Activated gamma-delta T cell treated with anti-CD3 and anti-CD28 coated beads, Interleukin-2, amount 50 U/mL, for 16 hours (primary cell): ENCODE measurements around the gene RABL2B.

Experiments used
- DNase-seq: peaks from one replicate; pipeline ENCODE4 v3.0.0-alpha.2; 2020; ENCODE audit warnings: low read depth

RABL2B gene

DNA sequence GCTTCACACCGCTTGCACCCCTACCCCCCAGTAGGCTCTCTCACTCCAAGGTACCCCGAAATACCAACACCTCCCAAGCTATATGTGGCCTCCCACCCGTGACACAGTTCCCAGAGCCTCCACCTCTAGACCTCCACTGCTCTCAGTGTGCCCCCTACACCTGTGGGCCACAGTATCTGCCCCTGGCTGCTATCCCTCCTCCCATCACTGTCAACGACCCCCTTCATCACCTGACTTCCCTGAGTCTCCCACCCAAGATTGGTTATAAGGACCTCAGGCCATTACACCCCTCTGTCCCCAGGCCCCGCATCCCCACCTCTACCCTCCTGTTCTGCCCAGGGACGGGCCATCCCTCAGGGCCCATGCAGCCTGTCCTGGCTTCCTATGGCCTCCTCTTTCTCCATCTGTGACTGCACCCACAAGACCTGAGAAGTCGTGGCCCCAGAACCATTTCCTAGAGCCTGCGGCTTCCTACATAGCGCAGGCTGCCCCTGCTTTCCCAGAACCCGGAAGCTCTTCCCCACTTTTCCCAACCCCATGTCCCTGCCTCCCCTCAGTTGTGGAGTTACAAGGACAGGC, 44.7 kb downstream of the RABL2B start:
- no peak for DNase-seq

DNA sequence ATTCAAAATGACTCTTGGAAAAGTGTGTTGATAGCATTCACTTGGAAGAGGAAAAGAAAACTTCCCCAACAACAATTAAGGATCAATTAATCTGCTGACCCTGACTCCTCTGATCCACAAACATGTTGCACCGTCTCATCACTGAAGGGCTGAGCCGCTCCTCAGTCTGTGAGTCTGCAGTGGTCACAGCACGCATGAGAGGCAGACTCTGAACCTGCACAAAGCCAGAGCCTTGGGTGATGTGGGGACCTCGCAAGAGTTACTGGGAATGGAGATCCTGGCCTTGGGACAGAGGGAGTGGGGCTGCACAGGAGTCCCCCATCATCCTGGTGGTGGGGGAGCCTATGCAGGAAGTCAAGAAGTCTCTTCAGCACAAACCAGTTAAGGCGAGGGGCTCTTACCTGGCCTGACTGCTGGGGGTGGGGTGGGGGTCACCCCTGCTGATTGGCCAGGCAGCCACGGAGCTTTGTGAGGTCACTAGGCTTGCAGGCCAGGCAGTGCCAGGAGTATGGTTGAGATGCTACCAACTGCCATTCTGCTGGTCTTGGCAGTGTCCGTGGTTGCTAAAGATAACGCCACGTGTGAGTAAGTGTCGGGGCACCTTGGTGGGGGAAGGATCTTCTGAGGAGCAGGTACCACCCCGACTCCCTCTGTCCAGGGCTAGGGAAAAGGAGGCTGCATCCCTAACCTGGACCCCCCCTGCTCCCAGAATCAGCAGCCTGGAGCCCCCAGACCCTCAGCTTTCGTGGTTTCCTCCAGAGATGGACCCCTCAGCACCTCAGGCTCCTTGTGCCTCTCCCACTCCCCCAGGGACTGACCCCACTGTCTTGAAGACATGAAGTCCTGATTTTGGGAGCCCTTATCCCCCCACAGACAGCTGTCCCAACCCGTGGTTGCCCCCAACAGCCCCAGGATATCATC, 45.4 kb downstream of the RABL2B start, which contains the start of gene ACR:
Gene ACR, plus strand, starts transcription at position 477 of the 921 bp plus-strand sequence. Its CDS starts 32 bp downstream, at position 509.
- no peak for DNase-seq

- no peak for DNase-seq
These were observed 47.8 kb downstream of the RABL2B start for GRCh38 chr22:50735739-50736030.

GRCh38 chr22:50734986-50735738, 48.3 kb downstream of the RABL2B start:
- DNase-seq: no peak

GRCh38 chr22:50734343-50734771, 49.1 kb downstream of the RABL2B start:
- DNase-seq: no peak

DNA sequence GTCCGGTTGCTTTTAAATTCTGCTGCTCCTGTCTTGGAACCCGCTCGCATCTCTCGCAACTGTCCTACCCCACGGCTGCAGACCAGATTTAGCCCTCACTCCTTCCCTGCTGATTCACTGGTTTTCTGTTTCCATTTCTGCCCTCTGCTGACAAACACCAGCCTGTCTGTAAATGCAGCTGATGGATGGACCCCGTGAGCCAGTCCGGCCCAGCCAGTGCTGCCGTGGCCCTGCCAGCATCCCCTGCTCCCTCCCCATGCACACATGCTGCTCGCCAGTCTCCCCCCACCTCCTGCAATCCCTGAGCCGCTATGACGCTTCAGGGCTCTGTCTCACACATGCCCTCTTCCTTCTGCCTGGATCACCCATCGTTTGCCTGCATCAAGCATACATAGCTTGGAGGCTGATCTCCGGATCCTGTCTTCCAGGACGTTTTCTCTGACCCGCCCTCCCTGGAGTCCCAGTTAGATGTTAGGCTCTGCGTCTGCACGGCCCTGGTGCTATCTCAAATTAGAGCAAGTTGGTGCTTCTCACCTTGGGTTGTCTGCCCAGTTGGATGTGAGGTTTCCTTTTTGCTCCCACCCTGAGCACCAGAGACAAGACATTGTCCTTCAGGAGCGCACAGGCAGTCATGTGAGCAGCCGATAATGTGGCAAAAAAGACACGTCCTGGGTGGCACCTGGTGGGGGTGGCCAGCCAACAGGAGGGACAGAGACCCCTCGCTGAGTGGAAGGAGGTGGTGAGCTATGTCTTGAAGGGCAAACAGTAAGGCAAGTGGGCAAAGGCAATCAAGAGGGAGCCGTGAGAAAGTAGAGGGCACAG, 49.7 kb downstream of the RABL2B start:
- no peak for DNase-seq

DNA sequence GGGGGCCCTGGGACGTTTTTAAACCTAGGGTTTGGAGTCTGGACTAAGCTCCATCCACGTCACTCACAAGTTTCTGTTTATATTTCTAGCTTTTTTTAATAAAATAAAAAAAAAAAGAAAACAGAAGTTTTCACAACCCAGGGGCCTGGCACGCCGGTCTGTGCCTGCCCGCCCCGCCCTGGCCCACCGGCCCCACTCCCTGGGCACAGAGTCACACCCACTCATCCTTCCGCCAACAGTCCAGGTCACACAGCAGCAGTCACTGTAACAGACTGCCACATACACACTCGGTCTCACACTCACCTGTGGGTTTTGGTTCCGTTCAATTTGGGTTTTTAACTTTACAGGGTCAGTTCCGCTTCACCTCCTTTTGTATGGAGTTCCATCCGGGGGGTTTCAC, 50.8 kb downstream of the RABL2B start:
- no peak for DNase-seq

- DNase-seq: no peak
These were observed 51.4 kb downstream of the RABL2B start for GRCh38 chr22:50731811-50732624.

DNA sequence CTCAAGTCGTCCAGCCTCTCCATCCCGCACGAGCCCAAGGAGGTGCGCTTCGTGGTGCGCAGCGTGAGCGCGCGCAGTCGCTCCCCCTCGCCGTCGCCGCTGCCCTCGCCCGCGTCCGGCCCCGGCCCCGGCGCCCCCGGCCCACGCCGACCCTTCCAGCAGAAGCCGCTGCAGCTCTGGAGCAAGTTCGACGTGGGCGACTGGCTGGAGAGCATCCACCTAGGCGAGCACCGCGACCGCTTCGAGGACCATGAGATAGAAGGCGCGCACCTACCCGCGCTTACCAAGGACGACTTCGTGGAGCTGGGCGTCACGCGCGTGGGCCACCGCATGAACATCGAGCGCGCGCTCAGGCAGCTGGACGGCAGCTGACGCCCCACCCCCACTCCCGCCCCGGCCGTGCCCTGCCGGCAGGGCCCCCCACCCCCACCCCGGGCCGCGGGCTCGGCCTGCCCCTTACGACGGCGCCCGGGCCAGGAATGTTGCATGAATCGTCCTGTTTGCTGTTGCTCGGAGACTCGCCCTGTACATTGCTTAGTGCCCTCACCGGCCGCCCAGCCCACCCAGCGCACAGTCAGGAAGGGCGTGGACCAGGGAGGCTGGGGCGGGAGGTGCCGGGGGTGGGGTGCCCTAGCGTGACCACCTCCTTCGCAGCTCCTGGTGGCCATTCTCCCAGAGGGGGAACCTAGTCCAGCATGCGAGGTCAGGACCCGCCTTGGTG, 52.3 kb downstream of the RABL2B start:
- DNase-seq: no peak

- DNase-seq: no peak
These were observed 53.2 kb downstream of the RABL2B start for GRCh38 chr22:50730013-50730891.

GRCh38 chr22:50729391-50730012, 53.9 kb downstream of the RABL2B start:
- no peak for DNase-seq

GRCh38 chr22:50728523-50728931, 54.9 kb downstream of the RABL2B start:
- no peak for DNase-seq

DNA sequence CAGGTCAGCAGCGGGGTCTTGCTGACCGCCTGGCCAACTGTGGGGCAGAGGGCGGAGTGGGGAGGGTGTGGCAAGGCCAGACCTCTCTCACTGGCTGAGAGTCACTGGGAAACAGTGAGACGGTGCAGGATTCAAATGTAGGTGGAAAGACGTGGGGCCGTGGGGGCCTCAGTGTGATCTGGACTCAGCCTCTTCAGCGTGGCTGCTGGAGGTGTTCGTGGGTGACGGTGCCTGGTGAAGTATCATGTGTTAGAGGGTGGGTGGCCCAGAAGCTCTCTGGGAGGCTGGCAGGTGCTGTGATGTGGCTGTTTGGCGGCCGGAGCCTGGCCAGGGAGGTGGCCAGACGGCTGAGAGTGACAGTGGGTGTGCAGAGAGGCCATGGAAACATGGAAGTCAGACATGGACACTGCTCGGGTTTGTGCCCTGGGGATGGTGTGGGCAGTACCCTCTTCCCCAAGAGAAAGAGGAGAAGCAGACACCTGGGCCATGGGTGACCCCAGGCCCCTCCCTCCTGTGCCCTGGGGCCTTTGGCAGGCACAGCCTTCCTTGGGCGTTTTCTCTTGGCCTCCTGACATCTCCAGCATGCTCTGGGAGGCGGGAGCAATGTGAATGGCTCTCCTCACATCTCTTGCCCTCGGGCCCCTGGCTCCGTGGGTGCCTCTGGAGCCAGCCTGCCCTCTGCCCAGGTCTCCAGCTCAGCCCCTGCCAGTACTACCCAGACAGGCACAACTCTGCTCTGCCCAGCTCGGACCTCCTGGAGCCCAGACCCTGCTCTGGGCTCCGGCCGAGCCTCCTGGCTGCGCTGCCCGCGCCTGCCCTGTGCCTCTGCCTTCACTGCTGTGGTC, 55.5 kb downstream of the RABL2B start:
- no peak for DNase-seq

DNA sequence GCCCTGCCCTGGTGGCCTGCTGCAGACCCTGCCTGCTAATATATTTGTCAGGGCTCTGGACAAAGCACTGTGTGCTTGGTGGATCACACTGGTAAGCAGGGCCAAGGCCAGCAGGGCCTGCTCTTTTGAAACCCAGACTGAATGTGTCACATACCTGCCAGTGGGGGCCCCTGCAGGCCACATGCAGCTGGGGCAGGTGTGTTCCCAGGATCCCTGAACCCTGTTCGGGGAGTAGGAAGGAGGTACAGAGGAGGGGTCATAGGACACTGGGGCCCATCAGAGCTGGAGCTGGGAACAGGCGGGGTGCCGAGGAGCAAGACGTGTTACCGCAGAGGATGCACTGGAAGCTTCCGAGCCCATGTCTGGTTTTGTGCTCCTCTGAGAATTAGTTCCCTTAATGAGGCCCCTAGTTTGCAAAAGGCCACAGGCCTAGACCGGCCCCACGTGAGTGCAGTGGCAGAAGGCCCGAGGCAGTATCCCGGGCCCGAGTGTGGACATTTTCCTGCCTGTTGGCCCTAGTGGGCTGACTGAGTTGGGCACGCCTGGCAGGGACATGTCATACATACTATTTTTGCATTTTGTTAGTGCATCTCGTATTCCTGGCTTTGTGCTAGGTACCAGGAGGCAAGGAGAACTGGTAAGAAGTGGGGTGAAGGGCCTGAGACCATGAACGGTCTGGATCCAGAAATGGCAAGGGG, 56.6 kb downstream of the RABL2B start:
- no peak for DNase-seq

DNA sequence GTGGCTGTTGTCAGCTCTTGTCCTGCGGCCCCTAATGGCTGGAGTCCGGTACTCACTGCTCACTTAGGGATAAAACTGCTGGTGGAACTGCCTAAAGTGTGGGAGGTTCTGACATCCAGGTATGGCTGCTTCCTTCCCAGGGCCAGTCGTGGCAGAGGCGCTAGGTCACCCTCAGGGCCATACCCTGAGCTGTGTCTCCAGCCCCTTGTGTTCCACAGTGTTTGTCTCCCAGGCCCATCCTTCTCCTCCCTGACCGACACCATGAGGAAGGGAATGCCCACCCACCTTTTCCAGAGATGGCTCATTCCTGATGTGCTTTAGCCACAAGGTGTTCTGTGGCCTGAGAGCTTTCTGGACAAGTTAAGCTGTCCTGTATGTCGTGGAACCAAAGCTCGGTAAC, 57.8 kb downstream of the RABL2B start:
- DNase-seq: no peak

DNA sequence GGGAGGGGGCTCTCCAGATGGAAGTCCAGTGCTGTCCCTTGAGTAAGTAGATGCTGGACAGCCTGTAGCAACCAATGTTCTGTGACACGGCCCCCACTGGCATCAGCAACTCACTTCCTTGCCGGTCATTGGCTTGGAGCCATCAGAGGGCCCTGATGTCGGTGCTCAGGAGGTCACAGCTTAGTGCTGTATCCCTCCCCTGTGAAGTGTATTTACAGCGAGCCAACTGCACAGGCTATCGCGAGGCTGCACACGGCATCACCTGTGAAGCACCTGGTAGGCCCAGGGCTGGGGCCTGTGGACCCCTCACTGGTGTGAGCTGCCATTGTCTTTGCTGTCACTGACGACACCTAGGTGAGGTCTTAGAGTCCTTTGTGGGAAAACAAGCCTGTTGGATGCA, 58.8 kb downstream of the RABL2B start:
- no peak for DNase-seq

DNA sequence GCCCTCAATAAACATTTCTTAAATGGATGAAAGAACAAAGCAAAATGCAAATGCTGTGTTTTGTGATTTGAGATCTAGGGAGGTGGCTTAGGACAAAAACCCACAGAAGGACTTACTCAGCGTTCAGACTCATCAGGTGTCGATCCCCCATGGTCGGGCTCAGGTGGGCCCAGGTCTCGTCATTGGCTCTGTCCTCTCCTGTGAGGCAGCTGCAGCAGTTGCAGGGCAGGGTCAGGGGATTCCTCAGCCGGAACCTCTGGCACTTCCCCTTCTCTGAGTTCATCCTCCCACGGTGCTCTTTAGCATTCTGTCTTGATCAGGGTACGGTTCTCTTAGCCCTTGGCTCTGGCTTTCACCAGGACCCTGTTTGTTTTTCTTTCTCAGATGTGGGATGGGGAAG, 59.4 kb downstream of the RABL2B start:
- no peak for DNase-seq
